A673 (cell line): ENCODE results near the gene SPG7.

ENCODE experiments used
- EZH2 ChIP-seq: fragments of 200-600 bp; sonication (generic); IDR thresholded peaks from 2 replicates; pipeline ENCODE4 v1.6.1; 2017; ENCODE audit warnings: borderline replicate concordance, low read depth, mild to moderate bottlenecking, mixed read lengths, antibody characterized with exemption, low read length; ENCODE audit not compliant: poor library complexity, severe bottlenecking
- TF ChIP-seq, protein P1 (sequence below): fragments of 300-800, 200-600 bp; sonication (generic); conservative IDR thresholded peaks from 2 replicates; pipeline ENCODE4 v1.5.1; 2017; ENCODE audit warnings: low read depth, mild to moderate bottlenecking, antibody characterized with exemption, low read length, moderate library complexity, mixed read lengths

DNA sequence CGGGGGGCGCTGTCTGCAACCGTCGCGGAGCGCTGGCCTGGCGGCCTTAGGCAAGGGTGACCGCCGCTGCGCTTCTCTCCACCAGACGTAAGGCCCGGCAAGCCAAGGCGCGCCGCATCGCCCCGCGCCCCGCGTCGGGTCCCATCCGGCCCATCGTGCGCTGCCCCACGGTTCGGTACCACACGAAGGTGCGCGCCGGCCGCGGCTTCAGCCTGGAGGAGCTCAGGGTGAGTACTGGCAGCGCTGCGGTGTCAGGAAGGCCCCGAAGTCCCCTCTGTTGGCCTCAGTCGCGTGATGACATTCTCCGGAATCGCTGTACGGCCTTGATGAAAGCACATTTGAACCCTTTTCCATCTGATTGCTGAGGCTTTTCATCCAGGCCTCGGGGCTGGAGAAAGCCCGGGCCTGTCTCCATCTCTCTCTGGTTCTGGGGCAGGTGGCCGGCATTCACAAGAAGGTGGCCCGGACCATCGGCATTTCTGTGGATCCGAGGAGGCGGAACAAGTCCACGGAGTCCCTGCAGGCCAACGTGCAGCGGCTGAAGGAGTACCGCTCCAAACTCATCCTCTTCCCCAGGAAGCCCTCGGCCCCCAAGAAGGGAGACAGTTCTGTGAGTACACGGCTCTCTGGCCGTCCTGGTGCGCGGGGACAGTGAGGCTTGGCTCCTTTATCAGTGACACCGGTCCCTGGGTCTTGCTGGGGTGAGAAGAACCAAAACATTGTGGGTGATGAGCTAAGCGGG lies 53.1 kb downstream of the SPG7 start:
- TF ChIP-seq, protein P1, sequence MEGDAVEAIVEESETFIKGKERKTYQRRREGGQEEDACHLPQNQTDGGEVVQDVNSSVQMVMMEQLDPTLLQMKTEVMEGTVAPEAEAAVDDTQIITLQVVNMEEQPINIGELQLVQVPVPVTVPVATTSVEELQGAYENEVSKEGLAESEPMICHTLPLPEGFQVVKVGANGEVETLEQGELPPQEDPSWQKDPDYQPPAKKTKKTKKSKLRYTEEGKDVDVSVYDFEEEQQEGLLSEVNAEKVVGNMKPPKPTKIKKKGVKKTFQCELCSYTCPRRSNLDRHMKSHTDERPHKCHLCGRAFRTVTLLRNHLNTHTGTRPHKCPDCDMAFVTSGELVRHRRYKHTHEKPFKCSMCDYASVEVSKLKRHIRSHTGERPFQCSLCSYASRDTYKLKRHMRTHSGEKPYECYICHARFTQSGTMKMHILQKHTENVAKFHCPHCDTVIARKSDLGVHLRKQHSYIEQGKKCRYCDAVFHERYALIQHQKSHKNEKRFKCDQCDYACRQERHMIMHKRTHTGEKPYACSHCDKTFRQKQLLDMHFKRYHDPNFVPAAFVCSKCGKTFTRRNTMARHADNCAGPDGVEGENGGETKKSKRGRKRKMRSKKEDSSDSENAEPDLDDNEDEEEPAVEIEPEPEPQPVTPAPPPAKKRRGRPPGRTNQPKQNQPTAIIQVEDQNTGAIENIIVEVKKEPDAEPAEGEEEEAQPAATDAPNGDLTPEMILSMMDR, result no peak
- TF ChIP-seq EZH2, result no peak
